GM12878 (cell line): ENCODE data around the gene TET3. TPM values are rescaled to one million over a fixed set of nuclear protein-coding genes. Genes with fewer than 3 reads are reported as not detected.

Experiments used
- BACH1 ChIP-seq: fragments of 450-650 bp; IDR thresholded peaks from 2 replicates; pipeline ENCODE4 v1.6.1; 2017; ENCODE audit warnings: mild to moderate bottlenecking, borderline replicate concordance
- CTCF ChIP-seq, 3 experiments: IDR thresholded peaks in 2 of 3; conservative IDR thresholded peaks in 1 of 3; 2 replicates each; pipeline ENCODE4 v1.5.1; 2011; ENCODE audit warnings: low read depth in 3 of 3, low read length in 3 of 3, mild to moderate bottlenecking in 3 of 3, control low read depth in 2 of 3, moderate library complexity in 2 of 3, inconsistent platforms in 1 of 3, mixed read lengths in 1 of 3; ENCODE audit not compliant: control insufficient read depth in 2 of 3, insufficient read depth in 1 of 3; ENCODE audit errors: extremely low read depth in 1 of 3
- DPF2 ChIP-seq: fragments of 450-650 bp; IDR thresholded peaks from 2 replicates; pipeline ENCODE4 v1.6.1; 2017; ENCODE audit warnings: mild to moderate bottlenecking
- ESRRA ChIP-seq: IDR thresholded peaks from 2 replicates; pipeline ENCODE4 v1.6.1; 2012; ENCODE audit warnings: mild to moderate bottlenecking, low read length, improper control_type of control experiment
- HCFC1 ChIP-seq: fragments of 150-350 bp; IDR thresholded peaks from 2 replicates; pipeline ENCODE4 v1.6.1; 2014; ENCODE audit warnings: low read length
- HDGF ChIP-seq: fragments of 450-650 bp; IDR thresholded peaks from 2 replicates; pipeline ENCODE4 v1.6.1; 2016; ENCODE audit warnings: antibody characterized with exemption
- NBN ChIP-seq: fragments of 450-650 bp; IDR thresholded peaks from 2 replicates; pipeline ENCODE4 v1.6.1; 2016
- NFXL1 ChIP-seq: fragments of 450-650 bp; IDR thresholded peaks from 2 replicates; pipeline ENCODE4 v1.6.1; 2017; ENCODE audit warnings: antibody characterized with exemption, mild to moderate bottlenecking, borderline replicate concordance
- NR2C2 ChIP-seq: IDR thresholded peaks from 2 replicates; pipeline ENCODE4 v1.6.1; 2011; ENCODE audit warnings: borderline replicate concordance, low read depth; ENCODE audit not compliant: control insufficient read depth, insufficient read length
- ZBTB11 ChIP-seq: fragments of 450-650 bp; formaldehyde crosslinking; IDR thresholded peaks from 2 replicates; pipeline ENCODE4 v1.5.0; 2022; ENCODE audit warnings: mild to moderate bottlenecking, missing genetic modification characterization
- ZBTB33 ChIP-seq: fragments of 450-650 bp; IDR thresholded peaks from 2 replicates; pipeline ENCODE4 v1.6.1; 2017; ENCODE audit warnings: mild to moderate bottlenecking
- ZNF24 ChIP-seq: fragments of 450-650 bp; IDR thresholded peaks from 2 replicates; pipeline ENCODE4 v1.6.1; 2017; ENCODE audit warnings: antibody characterized with exemption, mild to moderate bottlenecking
- ZNF687 ChIP-seq: fragments of 450-650 bp; IDR thresholded peaks from 2 replicates; pipeline ENCODE4 v1.6.1; 2017; ENCODE audit warnings: mild to moderate bottlenecking, moderate library complexity
- ZZZ3 ChIP-seq: IDR thresholded peaks from 2 replicates; pipeline ENCODE4 v1.6.1; 2011; ENCODE audit warnings: low read depth; ENCODE audit not compliant: control insufficient read depth, insufficient read length
- polyA plus RNA-seq, 11 experiments: library from polyadenylated mRNA; depleted of rRNA in 4 of 11; unstranded in 6 of 11; stranded (reverse) in 5 of 11; fragments of >200 nt; fragmentation: Nextera tagmentation in 4 of 11; fragmentation: Illumina TruSeq in 1 of 11; extraction: Ambion mirVana in 4 of 11; extraction: Trizol in 1 of 11; gene quantifications; 1 replicate in 1 of 11; 2 replicates in 10 of 11; pipeline versions ENCODE4 v1.2.1 to v1.2.3, GENCODE V29; 2011 to 2016; ENCODE audit warnings: inconsistent platforms in 2 of 11, missing spikeins in 2 of 11, low read depth in 1 of 11
- total RNA-seq, 4 experiments: library from RNA; depleted of rRNA in 3 of 4; stranded (reverse); fragments of >200 nt in 3 of 4; fragmentation: Illumina TruSeq in 1 of 4; extraction: Trizol in 1 of 4; gene quantifications; 2 replicates each; pipeline versions ENCODE4 v1.2.1 to v1.2.3, GENCODE V29; 2013 to 2021

The TET3 gene
- total and polyA plus RNA-seq, 10 of the 15 experiments (the other 5 are each of a cell fraction or from before 2014, with no cell fraction given): 0.77 to 25.9 (median 8.5) TPM

- TF ChIP-seq ZNF687: peak; percentile 84
- no peak for TF ChIP-seq HCFC1
- TF ChIP-seq CTCF (IDR thresholded peaks at IDR 0.05 in 2 of 3, conservative IDR thresholded peaks at IDR 0.05 in 1 of 3; ENCODE audit: control insufficient read depth in 2 of 3, extremely low read depth in 1 of 3, insufficient read depth in 1 of 3, low read depth in 3 of 3, low read length in 3 of 3): no peak
- TF ChIP-seq HDGF: no peak
- TF ChIP-seq DPF2: peak; percentile 83; the same call in 1 of the 2 replicates
- TF ChIP-seq ZZZ3: no peak
- TF ChIP-seq ZBTB11 (CRISPR knock-in tag): no peak
- TF ChIP-seq BACH1: 0 out of 2 replicates have a peak, but pooled peaks have one; percentile 65
- TF ChIP-seq NBN: peak; percentile 14; the same call in 1 of the 2 replicates
- no peak for TF ChIP-seq NFXL1
- no peak for TF ChIP-seq ZBTB33
- no peak for TF ChIP-seq NR2C2
- no peak for TF ChIP-seq ESRRA
- no peak for TF ChIP-seq ZNF24
- TF ChIP-seq, all 136 proteins: peak for 21
These were observed at the start of gene TET3 (continued) for GRCh38 chr2:73984203-73984921.
